ENCODE data around the gene OR52A1.
"Not testable (repeated sequence)": the region's sequence is repeated elsewhere in the genome, so short reads cannot be mapped to it uniquely, and the experiment has no call there.

The OR52A1 gene

DNA sequence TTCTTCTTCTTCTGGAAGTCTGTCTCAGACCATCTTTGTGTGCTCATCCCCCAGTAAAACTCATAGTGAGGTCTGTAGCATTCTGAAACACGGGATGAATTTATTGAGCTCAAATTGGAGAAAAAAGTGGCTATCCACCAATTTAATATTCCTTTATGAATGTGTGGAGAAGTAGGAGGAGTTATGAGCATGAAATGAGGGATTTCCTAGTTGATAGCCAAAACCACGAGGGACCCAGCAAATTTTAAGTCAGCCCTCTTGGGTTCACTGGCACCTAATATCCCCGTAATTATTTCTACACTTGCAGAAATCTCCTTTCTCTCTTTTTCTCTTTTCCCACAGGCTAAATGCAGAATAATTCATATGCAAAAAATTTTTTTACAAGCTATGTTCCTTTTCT, at the start of gene OR52A1:
Gene OR52A1 (minus strand): TSS at position 101 of the 400 bp plus-strand sequence. CDS start 2,388 bp downstream, outside the sequence.
- DNase-seq = no peak

DNA sequence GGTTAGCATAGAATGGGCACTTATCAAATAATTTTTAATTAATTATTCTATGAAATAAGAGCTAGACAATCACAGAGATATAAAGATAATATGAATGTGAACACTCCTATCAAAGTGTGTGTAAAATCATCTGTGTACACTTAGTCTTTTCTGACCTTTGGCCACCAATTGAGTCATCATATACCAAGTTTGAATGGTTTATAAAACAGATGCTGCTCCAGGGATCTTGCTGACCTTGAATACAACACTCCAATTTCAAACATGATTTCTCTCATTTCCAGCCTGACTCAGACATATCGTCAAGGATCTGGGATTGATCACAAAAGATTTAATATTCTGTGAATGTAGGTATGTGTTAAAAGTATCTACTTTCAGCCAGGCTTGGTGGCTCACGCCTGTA, 48.8 kb upstream of the OR52A1 start:
- no peak for DNase-seq

GRCh38 chr11:5200582-5200981, 46.0 kb upstream of the OR52A1 start, which contains the start of gene OR51V1:
Gene OR51V1 (minus strand): TSS chr11:5200682. CDS start chr11:5200682, 0 bp downstream.
- no peak for DNase-seq

- no peak for DNase-seq
Observed at GRCh38 chr11:5198285-5198684, 43.7 kb upstream of the OR52A1 start.

- no peak for DNase-seq
Observed at GRCh38 chr11:5197536-5197935, 43.0 kb upstream of the OR52A1 start.

GRCh38 chr11:5196731-5197130, 42.2 kb upstream of the OR52A1 start:
- no peak for DNase-seq

DNA sequence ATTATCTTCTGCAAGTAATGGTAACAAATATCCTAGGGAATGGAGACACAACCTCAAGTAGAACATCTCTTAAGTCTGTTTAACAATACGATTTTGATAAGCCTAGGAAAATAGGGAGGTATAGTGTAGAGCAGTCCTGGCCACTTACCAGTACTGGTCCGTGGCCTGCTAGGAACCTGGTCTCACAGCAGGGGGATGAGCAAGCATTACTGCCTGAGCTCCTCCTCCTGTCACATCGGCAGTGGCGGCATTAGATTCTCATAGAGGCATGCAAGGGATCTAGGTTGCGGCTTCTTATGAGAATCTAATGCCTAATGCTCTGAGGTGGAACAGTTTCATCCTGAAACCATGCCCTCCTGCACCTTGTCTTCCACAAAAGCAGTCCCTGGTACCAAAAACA, 41.5 kb upstream of the OR52A1 start:
- no peak for DNase-seq

DNA sequence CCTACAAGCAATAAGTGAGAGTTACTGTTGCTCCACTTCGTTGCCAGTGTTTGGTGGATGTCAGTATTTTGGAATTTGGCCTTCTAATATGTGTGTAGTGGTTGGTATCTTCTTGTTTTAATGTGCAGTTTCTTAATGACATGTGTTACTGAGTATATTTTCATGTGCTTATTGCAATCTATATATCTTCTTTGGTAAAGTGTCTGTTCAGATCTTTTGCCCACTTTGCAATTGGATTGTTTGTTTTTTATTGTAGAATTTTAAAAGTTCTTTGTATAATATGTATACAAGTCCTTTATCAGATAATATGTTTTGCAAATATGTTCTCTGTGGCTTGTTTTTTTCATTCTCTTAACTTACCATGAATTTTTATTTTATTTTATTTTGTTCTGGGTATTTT, 38.2 kb upstream of the OR52A1 start:
- no peak for DNase-seq

GRCh38 chr11:5188201-5188600, 33.6 kb upstream of the OR52A1 start:
- no peak for DNase-seq

DNA sequence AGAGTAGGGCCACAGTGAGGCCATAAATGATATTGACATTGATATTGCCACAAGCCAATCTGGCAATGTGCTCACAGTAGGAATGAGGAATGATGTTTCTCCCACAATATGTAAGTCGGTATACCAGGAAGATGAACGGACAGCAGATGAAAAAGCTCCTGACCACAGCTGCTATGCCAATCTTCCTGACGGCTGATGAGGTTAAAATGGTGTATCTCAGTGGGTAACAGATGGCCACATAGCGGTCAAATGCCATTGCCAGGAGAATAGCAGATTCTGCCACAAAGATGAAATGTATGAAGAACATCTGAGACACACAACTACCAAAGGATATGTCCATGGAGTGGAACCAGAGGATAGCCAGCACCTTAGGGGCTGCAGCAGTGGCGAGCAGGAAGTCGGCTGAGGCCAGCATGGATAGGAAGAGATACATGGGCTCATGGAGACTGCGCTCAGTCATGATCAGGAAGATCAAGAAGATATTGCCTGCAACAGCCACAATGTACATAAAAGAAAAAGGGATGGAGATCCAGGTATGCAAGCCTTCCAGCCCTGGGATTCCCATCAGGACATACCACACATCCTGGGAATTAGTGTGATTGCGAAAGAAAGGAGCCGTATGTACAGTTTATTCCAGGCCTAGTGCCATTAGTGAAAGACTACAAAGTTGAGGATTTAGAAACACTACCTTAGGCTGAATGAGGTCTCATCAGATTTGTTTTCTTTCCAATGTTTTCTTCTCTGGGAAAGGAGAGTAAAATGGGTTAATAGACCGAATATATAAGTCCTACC, 23.7 kb upstream of the OR52A1 start:
- DNase-seq = no peak

GRCh38 chr11:5174934-5175333, 20.4 kb upstream of the OR52A1 start:
- no peak for DNase-seq

- no peak for DNase-seq
Observed at GRCh38 chr11:5171856-5172255, 17.3 kb upstream of the OR52A1 start.

GRCh38 chr11:5165898-5166297, 11.3 kb upstream of the OR52A1 start:
- DNase-seq = not testable (repeated sequence)

- DNase-seq = not testable (repeated sequence)
Observed at GRCh38 chr11:5164807-5165206, 10.2 kb upstream of the OR52A1 start.

GRCh38 chr11:5161045-5161444, 6.5 kb upstream of the OR52A1 start:
- DNase-seq = not testable (repeated sequence)

DNA sequence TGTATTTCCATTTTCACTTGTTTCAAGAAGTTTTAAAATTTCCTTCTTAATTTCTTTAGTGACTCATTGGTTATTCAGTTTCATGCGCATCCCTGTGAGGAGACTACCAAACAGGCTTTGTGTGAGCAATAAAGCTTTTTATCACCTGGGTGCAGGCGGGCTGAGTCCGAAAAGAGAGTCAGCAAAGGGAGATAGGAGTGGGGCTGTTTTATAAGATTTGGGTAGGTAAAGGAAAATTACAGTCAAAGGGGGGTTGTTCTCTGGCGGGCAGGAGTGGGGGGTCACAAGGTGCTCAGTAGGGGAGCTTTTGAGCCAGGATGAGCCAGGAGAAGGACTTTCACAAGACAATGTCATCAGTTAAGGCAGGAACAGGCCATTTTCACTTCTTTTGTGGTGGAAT, 5.7 kb upstream of the OR52A1 start:
- DNase-seq = not testable (repeated sequence)

GRCh38 chr11:5159806-5160205, 5.2 kb upstream of the OR52A1 start:
- no peak for DNase-seq

DNA sequence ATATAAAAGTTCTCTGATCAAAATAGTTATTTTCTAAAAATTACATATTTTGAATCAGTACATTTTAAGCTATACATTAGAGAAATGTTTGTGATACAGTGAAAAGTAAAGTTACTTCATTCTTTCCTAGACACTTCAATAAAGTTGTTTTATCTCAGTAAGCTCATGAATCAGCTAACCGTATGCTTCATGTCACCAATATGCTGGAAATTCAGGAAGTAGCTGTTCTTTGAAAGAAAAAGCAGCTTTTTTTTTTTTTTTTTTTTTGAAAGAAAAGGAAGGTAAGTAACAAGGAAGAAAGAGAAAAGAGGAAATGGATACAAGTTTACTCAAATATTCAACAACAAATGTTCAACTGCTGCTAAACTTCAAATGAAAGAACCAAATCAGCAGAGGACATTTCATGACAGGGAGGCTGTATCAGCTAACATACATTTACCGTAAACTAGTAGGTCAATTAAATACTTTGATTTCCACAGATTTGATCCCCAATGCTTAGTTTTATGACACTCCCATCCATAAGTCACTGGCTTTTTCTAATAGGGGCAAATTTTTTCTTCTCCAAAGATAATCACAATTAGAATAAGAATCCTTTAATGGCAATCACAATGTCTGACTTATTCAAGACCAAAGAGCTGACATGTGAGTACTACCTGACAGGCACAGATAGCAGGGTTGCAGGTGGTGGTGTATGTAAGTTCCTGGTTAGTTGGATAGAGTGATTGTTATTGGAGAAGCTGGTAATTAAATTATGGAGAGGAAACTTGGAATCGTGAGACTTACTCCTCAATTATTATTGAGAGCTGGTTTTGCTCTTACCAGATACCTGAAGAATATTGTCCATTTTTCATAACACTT, 754 bp downstream of the OR52A1 start:
- DNase-seq = no peak

DNA sequence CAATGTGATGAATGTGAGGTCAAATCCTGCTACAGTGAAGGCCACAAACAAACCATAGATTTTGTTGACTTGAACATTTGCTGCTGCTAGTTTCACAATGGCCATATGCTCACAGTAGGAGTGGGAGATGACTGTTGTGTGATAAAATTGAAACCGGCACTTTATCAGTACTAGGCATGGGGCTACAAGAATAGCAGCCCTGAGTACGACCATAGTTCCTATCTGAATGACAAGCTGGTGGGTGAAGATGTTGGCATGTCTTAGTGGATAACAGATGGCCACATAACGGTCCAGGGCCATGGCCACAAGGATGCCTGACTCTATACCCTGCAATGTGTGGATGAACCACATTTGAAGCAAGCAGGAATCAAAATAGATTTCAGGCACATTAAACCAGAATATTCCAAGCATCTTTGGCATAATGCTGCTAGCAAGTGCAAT, 2.8 kb downstream of the OR52A1 start:
- DNase-seq = no peak

DNA sequence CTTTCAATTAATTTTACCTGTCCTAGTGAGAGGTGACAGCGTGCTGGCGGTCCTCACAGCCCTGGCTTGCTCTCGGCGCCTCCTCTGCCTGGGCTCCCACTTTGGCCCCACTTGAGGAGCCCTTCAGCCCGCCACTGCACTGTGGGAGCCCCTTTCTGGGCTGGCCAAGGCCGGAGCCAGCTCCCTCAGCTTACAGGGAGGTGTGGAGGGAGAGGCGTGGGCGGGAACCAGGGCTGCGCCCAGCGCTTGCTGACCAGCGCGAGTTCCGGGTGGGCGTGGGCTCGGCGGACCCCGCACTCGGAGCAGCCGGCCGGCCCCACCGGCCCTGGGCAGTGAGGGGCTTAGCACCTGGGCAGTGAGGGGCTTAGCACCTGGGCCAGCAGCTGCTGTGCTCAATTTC, 10.4 kb downstream of the OR52A1 start:
- DNase-seq = not testable (repeated sequence)

DNA sequence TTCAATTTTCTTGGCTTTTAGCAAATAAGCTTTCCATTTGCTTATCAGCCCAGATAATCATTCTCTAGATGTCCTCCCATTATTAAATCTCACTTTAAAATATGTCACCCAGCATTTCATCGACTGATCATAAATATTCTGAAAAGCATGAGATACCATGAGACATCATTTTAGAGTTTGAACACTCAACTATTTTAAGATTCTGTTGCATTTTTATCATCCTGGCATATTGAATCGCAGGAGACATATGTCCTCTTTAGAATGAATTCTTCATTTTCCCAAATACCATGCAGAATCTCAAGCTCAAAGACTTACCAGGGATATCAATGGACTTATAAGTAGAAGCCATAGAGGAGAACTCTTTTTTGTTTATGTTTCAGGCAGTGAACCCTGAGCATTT, 16.6 kb downstream of the OR52A1 start, which contains the start of gene OR52A5:
Gene OR52A5 (minus strand): TSS at position 361 of the 400 bp plus-strand sequence. CDS start 5,714 bp downstream, outside the sequence.
- DNase-seq = no peak

DNA sequence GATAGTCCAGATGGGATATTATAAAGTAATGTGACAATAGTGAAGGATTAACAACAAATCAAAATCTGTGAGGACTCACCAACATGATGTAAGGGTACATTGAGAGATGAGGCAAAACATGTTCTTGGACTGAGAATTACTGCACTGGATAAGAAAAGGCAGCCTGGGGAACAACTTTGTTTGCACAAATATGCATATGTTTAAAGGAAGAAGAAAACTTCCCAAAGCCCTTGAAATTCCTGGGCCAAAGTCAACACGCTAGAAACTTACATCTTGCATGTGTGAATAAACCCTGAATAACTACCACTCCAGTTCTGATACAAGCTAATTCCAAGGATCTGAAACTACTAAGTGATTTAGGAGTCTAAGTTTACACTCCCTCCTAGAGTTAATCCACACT, 17.5 kb downstream of the OR52A1 start:
- no peak for DNase-seq

- no peak for DNase-seq
Observed at GRCh38 chr11:5136261-5136660, 18.3 kb downstream of the OR52A1 start.

Data from cortex of kidney (tissue), 1 donor.